OCI-M1 (cell line): ENCODE measurements around the gene RALGAPA2.
A peak's percentile ranks its signal among the peaks of the same experiment; 100 is the strongest.
"Not testable (repeated sequence)": the region's sequence is repeated elsewhere in the genome, so short reads cannot be mapped to it uniquely, and the experiment has no call there.

ENCODE experiments used
- DNase-seq: peaks from one replicate; lab custom pipeline; 2025; lab: John Stamatoyannopoulos, UW

RALGAPA2 gene

DNA sequence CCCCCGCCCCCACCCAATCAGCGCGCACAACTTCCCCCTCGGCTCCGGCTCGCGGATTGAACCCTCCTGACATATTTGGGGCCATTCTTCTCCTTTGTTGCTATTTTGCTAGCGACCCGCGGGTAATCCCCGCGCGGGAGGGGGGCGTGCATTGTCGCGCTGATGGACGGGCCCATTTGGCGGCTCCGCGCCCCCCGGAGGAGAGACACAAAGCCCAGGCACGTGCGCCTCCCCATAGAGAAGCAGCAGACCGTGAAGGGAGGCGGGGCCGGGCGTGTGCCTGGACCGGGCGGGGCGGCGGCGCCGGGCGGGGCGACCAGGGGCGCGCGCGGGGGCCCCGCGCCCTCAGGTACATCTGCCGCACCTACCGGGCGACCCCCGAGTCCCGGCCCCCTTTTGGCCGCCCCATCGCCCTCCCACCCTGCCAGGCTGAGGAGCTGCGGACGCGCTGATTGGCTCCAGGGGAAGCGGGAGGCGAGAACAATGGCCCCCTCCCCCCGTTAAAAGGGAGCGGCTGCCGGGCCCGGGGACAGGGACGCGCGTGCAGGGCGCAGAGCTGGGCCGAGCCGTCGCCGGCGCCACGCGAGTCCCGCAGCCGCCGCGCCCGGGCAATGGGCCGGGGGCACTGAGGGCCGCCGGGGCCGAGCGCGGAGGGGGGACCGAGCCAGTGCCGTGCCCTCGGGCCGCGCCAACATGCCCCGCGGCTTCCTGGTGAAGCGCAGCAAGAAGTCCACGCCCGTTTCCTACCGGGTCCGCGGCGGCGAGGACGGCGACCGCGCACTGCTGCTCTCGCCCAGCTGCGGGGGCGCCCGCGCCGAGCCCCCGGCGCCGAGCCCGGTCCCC lies 344.6 kb downstream of the RALGAPA2 start, which contains the start of gene INSM1:
Gene INSM1, plus strand, starts transcription at position 530 of the 843 bp plus-strand sequence. Its CDS starts 164 bp downstream, at position 694.
- DNase-seq, result no peak

DNA sequence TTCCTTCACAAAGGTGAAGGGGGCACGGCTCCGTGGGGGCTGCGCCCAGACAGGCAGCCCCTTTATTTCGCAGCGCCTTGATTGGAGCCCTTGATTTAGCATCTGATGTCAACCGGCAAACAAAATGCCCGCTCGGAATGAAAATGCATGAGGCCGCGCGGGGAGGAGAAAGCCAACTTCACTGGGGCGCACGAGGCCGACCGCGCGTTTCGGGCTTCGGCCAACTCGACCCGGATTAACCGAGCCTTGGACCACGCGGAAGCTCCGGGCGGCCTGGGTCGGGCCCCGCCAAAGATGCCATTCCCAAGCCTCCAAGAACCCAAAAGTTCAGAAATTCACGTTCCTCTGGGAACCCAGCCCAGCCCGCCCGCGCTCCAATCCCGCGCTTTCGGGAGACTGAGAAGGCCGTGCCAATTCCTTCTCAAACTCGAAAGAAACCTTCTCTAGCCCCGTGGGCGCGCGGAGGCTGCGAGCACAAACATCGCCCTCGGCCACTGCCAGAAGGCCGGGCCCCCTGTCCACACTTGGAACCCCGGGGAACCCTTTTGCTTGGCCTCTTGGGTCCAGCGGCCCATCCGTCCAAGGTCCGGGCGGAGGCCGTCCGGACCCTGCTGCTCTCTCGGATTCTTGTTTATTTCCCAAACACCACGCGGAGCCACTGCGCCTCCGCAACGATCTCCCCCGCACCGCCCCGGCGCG lies 345.4 kb downstream of the RALGAPA2 start:
- no peak for DNase-seq

DNA sequence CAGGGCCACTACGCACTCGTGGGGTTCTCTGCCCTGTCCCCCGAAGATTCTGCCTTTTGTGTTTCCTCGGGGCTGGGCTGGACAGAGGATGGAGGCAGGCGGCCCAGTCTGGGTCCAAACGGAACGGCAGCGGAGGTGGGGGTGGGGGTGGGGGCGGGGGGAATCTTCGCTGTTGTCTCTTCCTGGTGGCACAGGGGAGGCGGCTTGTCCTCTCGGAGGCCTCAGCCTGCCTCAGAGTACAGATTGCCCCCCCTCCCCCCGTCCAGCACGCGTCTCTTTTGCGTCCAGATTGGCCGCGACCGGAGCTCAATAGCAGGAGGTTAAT lies 345.9 kb downstream of the RALGAPA2 start:
- no peak for DNase-seq

DNA sequence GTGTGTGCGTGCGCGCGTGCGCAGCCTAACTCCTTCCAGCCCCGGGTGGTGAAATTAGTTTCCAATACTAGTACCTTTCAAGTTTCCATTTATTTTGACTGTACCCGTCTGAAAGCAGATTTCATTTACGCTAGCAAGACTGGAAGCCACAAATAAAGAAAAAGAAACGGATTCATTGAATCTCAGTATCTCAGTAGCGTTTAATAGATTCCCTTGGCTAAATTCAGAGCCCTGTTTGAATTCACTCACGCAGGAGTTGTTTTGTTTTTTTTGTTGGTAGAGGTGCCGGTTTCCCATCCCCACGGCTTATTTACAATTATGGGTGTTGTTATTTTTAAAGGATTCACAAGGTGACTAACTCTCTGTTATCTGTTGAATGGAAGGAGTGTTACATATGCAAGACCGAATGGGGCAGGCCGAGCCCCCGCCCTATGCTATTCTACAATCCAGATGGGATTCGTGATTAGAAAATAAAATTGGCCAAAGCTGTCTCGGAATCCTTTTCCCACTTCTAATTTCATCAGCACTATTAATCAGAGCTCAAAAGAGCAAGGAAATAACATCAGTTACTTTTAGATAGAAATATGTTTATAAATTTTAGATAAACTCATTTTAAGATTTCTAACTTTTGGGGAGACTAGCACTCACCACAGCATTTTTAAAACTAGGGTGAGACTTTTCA lies 346.8 kb downstream of the RALGAPA2 start:
- no peak for DNase-seq

DNA sequence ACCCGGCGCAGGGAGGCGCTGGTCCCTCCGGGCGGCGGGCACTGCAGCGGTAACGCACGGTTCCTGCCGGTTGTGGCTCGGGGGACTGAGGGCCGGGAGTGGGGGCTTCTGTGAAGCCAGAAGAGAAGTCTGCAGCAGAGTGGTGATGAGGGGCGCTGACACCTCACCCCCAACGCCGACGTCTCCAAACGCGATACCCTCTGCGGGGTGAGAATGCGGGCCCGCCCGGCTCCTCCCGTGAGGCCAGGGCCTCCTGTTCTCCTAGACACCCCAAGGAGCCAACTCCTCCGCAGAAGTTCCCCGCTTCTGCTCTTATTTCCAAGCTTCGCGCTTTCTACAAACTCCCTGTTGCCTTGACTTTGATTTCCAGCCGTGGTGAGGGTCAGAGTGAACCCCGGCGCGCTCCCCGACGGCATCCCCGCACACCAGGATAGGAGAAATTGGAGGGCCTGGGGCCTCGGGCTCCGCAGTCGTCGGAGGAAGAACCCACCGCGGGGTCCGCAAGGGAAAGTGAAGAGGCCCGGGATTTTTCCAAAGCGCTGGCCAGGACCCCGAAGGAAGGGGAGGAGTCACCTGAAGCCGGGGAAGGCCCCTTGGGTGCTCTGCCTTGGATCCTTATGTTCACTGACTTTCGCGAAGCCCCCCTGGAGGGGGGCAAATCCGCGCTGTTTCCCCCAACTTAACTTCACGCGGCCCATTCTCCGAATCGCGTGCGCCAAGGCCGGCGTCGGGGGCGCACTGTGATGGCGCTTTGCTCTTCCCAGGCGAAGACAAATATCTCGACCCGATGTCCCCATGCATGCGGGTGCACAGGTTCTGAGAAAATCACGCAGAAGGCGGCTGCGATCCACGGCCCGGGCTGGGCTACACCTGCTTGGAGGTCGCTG lies 347.6 kb downstream of the RALGAPA2 start:
- DNase-seq, result no peak

DNA sequence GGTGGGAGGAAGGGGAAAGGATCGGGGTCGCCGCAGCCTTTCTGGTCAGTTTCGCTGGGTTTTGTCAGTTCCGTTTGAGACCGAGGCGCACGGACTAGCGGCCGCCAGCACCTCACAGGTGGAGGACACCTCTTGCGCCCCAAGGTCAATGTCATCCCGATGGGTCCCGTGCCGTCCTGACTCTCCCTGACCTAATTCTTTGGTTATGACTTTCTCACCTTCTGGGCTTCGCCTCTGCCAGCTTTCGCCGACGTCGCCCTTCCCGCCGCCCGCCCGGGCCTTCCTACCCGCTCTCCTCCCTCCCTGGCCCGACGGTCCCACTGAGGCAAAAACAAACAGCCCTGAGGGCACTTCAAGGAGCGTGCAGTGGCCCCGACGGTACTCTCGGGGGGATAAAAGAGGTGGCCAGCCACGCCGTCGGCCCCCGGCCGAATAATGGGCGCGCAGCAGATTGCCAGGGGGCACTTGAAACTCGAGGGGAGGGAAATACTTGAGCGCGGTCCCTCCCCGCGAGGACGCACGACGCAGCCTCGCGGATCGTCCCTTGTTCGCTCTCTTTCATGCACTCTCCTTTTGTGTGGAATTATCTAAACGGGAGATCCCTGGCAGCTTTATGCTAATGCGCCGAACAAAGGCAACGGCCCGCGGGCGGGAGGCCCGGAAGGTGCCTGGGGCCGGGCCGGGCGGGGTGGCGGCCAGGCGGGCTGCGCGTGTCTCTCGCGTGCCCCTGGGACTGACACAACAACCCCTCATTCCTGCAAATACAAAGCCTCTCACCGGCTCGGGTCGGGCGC lies 348.4 kb downstream of the RALGAPA2 start:
- no peak for DNase-seq

DNA sequence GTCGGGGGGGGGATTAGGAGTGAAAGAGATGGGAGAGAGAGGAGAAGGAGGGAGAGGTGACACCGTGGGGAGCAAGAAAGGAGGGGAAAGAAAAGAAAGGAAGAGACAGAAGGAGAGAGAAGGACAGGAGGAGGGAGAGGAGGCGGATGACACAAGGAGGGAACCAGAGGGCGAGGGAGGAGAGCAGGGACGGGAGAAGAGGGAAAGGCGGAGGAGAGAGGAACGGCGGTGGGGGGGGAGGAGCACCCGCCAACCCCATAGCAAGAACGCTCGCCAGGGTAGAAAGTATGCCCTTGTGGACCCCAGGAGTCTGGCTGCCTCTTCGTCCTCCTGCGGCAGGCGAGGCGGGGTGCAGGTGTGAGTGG lies 349.0 kb downstream of the RALGAPA2 start:
- DNase-seq, result no peak

DNA sequence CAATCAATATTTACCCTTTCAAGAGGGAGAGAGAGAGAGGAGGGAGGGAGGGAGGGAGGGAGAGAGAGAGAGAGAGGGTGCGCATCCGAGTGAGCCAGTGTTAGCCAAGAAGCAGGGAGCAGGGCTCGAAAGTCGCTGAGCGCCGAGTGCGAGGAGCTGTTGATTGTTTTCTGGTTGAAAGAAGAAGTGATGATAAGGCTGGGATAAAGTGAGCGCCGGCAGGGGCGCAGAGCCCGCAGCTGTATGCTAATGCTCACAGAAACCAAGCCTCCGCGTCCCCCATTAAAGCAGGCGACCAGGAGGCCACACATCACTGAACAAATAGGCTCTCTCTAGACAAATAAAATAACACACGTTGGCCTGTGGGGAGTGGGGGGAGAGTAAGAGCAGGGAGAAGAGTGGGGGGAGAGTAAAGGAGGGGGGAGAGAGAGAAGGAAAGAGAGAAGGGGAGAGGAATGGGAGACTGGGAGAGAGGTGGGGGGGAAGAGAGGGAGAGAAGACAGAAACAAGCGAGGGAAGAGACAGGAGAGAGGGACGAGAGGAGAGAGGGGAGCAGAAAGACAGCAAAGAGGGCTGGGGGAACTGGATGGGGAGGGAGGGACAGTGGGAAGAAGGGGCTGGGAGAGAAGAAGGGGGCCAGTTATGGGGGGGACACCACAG lies 349.5 kb downstream of the RALGAPA2 start:
- DNase-seq, result peak; percentile 36

DNA sequence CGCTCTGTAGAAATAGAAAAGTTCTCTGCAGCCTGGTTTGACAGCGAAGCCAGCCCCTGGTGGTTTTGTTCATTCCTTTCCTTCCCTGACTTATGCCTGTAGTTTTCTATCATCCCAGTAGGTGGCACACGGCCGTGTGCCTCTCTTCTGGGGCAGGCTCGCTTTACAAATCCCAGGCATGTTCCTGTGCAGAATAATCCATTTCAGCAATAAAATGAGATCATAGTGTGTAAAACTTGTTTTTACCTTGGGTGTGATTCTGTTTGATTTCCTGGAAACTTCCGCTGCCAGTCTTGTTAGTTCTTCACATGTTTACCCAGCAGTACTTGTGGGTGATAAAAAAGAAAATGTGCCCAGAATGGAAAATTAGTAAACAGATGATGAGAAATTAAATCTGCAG lies 352.0 kb downstream of the RALGAPA2 start:
- DNase-seq, result peak; percentile 71

DNA sequence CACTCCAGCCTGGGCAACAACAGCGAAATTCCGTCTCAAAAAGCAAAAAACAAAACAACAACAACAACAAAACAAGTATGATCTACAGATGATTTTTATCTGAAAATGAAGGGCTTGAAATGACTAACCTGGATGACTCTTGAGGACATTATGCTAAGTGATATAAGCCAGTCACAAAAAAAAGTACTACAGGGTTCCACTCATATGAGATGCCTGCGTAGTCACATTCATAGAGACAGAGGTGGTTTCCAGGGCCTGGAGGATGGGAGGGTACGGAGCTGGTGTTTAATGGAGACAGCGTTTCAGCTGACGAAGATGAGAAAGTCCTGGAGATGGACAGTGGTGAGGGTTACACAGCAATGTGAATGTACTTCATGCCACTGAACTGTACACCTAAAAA lies 352.8 kb downstream of the RALGAPA2 start:
- no peak for DNase-seq

DNA sequence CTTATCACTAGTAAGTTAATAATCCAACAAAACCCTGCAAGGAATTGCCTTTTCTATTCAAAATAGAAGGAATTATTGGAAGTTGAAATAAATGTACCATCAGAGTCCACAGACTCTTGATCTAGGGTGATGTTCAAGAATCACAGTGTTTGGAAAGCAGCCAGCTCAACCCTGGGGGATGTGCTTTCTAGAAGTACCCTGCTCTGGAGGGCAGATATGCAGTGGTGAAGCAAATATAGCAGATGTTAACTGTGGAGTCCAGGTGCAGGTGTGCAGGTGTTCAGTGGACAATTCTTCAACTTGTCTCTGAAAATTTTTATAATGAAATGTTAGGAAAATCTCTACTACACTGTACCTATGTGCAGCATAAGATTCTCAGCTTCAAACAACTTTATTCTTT lies 353.6 kb downstream of the RALGAPA2 start:
- DNase-seq, result no peak

DNA sequence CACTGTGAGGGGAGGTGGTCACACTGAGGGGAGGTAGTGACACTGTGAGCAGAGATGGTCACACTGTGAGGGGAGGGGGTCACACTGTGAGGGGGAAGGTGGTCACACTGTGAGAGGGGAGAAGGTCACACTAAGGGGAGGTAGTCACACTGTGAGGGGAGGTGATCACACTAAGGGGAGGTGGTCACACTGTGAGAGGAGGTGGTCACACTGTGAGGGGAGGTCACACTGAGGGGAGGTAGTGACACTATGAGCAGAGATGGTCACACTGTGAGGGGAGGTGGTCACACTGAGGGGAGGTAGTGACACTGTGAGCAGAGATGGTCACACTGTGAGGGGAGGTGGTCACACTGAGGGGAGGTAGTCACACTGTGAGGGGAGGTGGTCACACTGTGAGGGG lies 356.9 kb downstream of the RALGAPA2 start:
- not testable (repeated sequence) for DNase-seq

DNA sequence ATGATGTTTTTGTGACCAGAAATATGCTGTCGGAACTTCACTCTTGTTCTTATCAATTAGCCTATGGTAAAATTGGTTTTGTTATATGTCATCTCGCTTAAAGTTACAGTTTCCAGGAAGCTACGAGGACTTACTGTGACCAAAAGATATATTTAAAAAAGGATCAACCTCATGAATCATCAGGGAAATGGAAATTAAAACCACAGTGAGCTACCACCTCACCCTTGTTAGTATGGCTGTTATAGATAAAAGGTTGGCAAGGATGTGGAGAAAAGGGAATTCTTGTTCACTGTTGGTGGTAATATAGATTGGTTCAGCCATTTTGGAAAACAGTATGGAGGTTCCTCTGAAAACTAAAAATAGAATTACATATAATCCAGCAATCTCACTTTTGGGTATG lies 358.9 kb downstream of the RALGAPA2 start:
- DNase-seq, result peak; percentile 46

DNA sequence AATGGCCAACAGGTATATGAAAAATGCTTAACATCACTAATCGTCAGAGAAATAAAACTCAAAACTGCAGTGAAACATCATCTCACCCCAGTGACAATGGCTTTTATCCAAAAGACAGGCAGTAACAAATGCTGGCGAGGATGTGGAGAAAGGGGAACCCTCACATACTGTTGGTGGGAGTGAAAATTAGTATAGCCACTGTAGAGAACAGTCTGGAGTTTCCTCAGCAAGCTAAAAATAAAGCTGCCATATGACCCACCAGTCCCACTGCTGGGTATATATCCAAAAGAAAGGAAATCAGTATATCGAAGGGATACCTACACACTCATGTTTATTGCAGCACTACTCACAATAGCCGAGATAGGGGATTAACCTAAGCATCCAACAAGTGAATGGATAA lies 368.0 kb downstream of the RALGAPA2 start:
- DNase-seq, result no peak

DNA sequence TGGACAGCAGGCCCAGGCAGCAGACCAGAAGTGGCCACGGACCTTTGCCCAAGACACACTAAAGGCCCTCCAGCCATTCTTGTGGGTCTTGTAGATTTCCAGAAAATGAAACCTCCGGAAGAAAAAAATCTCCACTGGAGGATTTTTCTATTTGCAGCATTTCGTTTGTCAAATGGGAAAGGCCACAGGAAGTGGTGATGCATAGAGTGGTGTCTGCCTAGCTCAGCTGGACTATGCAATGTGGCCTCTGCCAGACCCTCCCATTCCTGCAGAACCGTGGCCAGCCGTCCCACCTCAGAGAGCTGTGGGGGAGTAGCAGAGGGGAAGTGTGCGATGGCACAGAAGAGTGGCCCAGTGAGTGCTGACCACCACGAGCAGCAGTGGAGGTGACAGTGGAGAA lies 368.5 kb downstream of the RALGAPA2 start:
- no peak for DNase-seq
